DND-41 (cell line): ENCODE results near the gene MSGN1.

Experiments used
- ATAC-seq: fragments of 200-7000 bp; cut with Tn5 transposase; 3 replicates; pipeline ENCODE4 v1.9.1; 2021; ENCODE audit warnings: low read depth; ENCODE audit not compliant: insufficient read depth
- DNase-seq: peaks from one replicate; pipeline ENCODE4 v3.0.0-alpha.2; 2020
- H2AFZ ChIP-seq: 2 replicates; pipeline ENCODE4 v1.6.0; 2012; ENCODE audit warnings: low read depth, low read length
- H3K27ac ChIP-seq: 2 replicates; pipeline ENCODE4 v1.5.1; 2012; ENCODE audit warnings: low read length, inconsistent platforms
- H3K27me3 ChIP-seq: fragments of 200-600 bp; sonication (generic); 2 replicates; pipeline ENCODE4 v1.6.0; 2012; ENCODE audit warnings: low read length, mild to moderate bottlenecking, inconsistent platforms; ENCODE audit not compliant: insufficient read depth, poor library complexity
- H3K36me3 ChIP-seq: 2 replicates; pipeline ENCODE4 v1.5.1; 2012; ENCODE audit warnings: low read length, inconsistent platforms; ENCODE audit not compliant: insufficient read depth
- H3K4me1 ChIP-seq: 2 replicates; pipeline ENCODE4 v1.5.1; 2012; ENCODE audit warnings: mild to moderate bottlenecking, low read length; ENCODE audit not compliant: insufficient read depth
- H3K4me2 ChIP-seq: 2 replicates; pipeline ENCODE4 v1.6.0; 2012; ENCODE audit warnings: mild to moderate bottlenecking, moderate library complexity, low read length, inconsistent platforms; ENCODE audit not compliant: insufficient read depth
- H3K4me3 ChIP-seq, 2 experiments: fragments of 200-600 bp in 1 of 2; shearing (Covaris generic) in 1 of 2; 2 replicates each; pipeline ENCODE4 v1.5.1; 2012 to 2016; ENCODE audit warnings: inconsistent platforms in 2 of 2, low read length in 2 of 2, mild to moderate bottlenecking in 2 of 2, low read depth in 1 of 2, moderate library complexity in 1 of 2
- H3K79me2 ChIP-seq: 2 replicates; pipeline ENCODE4 v1.6.0; 2012; ENCODE audit warnings: low read length, inconsistent platforms; ENCODE audit not compliant: insufficient read depth
- H3K9ac ChIP-seq: 2 replicates; pipeline ENCODE4 v1.6.0; 2012; ENCODE audit warnings: low read depth, mild to moderate bottlenecking, inconsistent platforms, low read length, moderate library complexity
- H3K9me3 ChIP-seq: 2 replicates; pipeline ENCODE4 v1.5.1; 2012; ENCODE audit warnings: low read length, moderate library complexity, mild to moderate bottlenecking, inconsistent platforms; ENCODE audit not compliant: insufficient read depth, severe bottlenecking
- H4K20me1 ChIP-seq: 2 replicates; pipeline ENCODE4 v1.6.0; 2012; ENCODE audit warnings: low read length; ENCODE audit not compliant: insufficient read depth
- CTCF ChIP-seq: IDR thresholded peaks from 2 replicates; pipeline ENCODE4 v1.5.1; 2012; ENCODE audit warnings: borderline replicate concordance, low read length, moderate library complexity, mild to moderate bottlenecking; ENCODE audit not compliant: poor library complexity, severe bottlenecking; ENCODE audit errors: extremely low read depth
- EZH2 ChIP-seq: IDR thresholded peaks from 3 replicates; pipeline ENCODE4 v1.6.1; 2012; ENCODE audit warnings: borderline replicate concordance, low read depth, mild to moderate bottlenecking, moderate library complexity, low read length, inconsistent platforms; ENCODE audit not compliant: severe bottlenecking

The MSGN1 gene

GRCh38 chr2:17864676-17865075 lies 48.4 kb downstream of the MSGN1 start:
- Histone ChIP-seq H3K4me2 (no peak overlapping the region), H3K27ac (no peak overlapping the region), H3K9ac (no peak overlapping the region), H3K27me3 (no peaks in the 10 kb centered on the region), H3K4me3 (no peak overlapping the region), H2AFZ (no peak overlapping the region), H3K9me3 (no peaks in the 10 kb centered on the region), H4K20me1 (no peaks in the 10 kb centered on the region), H3K36me3 (no peaks in the 10 kb centered on the region), H3K4me1 (no peaks in the 10 kb centered on the region), H3K79me2 (no peaks in the 10 kb centered on the region)
- TF ChIP-seq EZH2 (no peak), CTCF (no peak)
- DNase-seq (no peak), ATAC-seq (no peak)

GRCh38 chr2:17867133-17867532 lies 50.9 kb downstream of the MSGN1 start:
- TF ChIP-seq CTCF: no peak
- no peak for TF ChIP-seq EZH2
- H3K27ac ChIP-seq: no peak overlapping the region
- H3K36me3 ChIP-seq: no peaks in the 10 kb centered on the region
- no peak for ATAC-seq
- no peak overlapping the region for H2AFZ ChIP-seq
- H3K9me3 ChIP-seq: no peaks in the 10 kb centered on the region
- H4K20me1 ChIP-seq: no peaks in the 10 kb centered on the region
- no peak overlapping the region for H3K4me3 ChIP-seq
- no peaks in the 10 kb centered on the region for H3K4me1 ChIP-seq
- H3K4me2 ChIP-seq: no peak overlapping the region
- no peak for DNase-seq
- no peak overlapping the region for H3K9ac ChIP-seq
- no peaks in the 10 kb centered on the region for H3K79me2 ChIP-seq
- H3K27me3 ChIP-seq: no peaks in the 10 kb centered on the region
